ENCODE measurements around the gene KDM5A. TPM values are rescaled to one million over a fixed set of nuclear protein-coding genes. Genes with fewer than 3 reads are reported as not detected.

KDM5A gene
- total and polyA plus RNA-seq, 10 of the 15 experiments (the other 5 are each of a cell fraction or from before 2014, with no cell fraction given) = 9.0 to 59.9 (median 27.7) TPM

GRCh38 chr12:332581-333205 lies 56.4 kb downstream of the KDM5A start:
- H3K4me2 ChIP-seq (ENCODE audit: control insufficient read depth, insufficient read depth) = no peak overlapping the region
- FAIRE-seq = no peak
- no peak for TF ChIP-seq BCLAF1 (IDR thresholded peaks at IDR 0.05)
- TF ChIP-seq ZBTB4 (CRISPR knock-in tag; IDR thresholded peaks at IDR 0.05) = no peak
- TF ChIP-seq SUPT20H (IDR thresholded peaks at IDR 0.05; ENCODE audit: borderline replicate concordance, control insufficient read depth, low read depth, low read length) = no peak
- no peak for TF ChIP-seq PRDM15 (CRISPR knock-in tag; IDR thresholded peaks at IDR 0.05)
- TF ChIP-seq BCL3 (IDR thresholded peaks at IDR 0.05; ENCODE audit: borderline replicate concordance, insufficient read depth, low read depth, low read length, poor library complexity, severe bottlenecking) = no peak
- no peak for TF ChIP-seq USF2 (IDR thresholded peaks at IDR 0.05; ENCODE audit: borderline replicate concordance, low read depth, low read length)
- no peak for TF ChIP-seq RFX5 (IDR thresholded peaks at IDR 0.05; ENCODE audit: low read depth, low read length)

More at GRCh38 chr12:332581-333205, 56.4 kb downstream of the KDM5A start:
- 51% methylated on average over 2 of the region's 2 CpGs for WGBS (ENCODE audit: insufficient coverage, insufficient replicate concordance, low lambda C conversion rate, missing lambda C conversion rate)
- Histone ChIP-seq H4K20me1 (ENCODE audit: control insufficient read depth, insufficient read depth) (no peaks in the 10 kb centered on the region), H3K79me2 (ENCODE audit: control insufficient read depth, insufficient read depth, low read length) (no peaks in the 10 kb centered on the region), H3K36me3 (ENCODE audit: control insufficient read depth in 2 of 2, insufficient read depth in 2 of 2, low read length in 1 of 2) (peaks cover 2 to 26% of the 10 kb centered on the region in 2 experiments), H3K9me3 (replicated peaks; ENCODE audit: control insufficient read depth, insufficient read depth, low read length) (no peaks in the 10 kb centered on the region), H2AFZ (ENCODE audit: control insufficient read depth, low read depth, low read length) (no peak overlapping the region), H3K4me1 (ENCODE audit: control insufficient read depth, insufficient read depth, low read length) (no peaks in the 10 kb centered on the region), H3K4me3 (no peak overlapping the region), H3K9ac (ENCODE audit: control insufficient read depth, insufficient read depth, low read length) (no peak overlapping the region), H3K27me3 (replicated peaks in 1 of 2; ENCODE audit: control insufficient read depth in 2 of 2, insufficient read depth in 2 of 2, low read length in 1 of 2) (no peaks in the 10 kb centered on the region), H3K27ac (ENCODE audit: control insufficient read depth, insufficient read depth) (no peak overlapping the region)
- CTCF ChIA-PET = interaction anchor here (1.0 kb wide), 1 partner anchor 14 kb away, joined by 3 read pairs; no protein-coding TSS in a partner anchor
- no TSS peak for BruUV-seq (replicated peaks)
- in situ Hi-C loops (cut with MboI) = no loop called here
- DNase-seq (ENCODE audit: low read depth, low spot score) (no peak), ATAC-seq (no peak)
- POLR2A ChIA-PET = no interaction called here
- RAD21 ChIA-PET (ENCODE audit: unreplicated experiment) = no interaction called here
- SMC1A ChIA-PET (ENCODE audit: uncharacterized antibody, unreplicated experiment) = no interaction called here
- intact Hi-C loops (cut with micrococcal nuclease; ENCODE audit: unreplicated experiment) = no loop called here
